NAMALWA (cell line): Measurements from ENCODE around the gene ZNF777.
A peak's percentile ranks its signal among the peaks of the same experiment; 100 is the strongest.

Source experiments
- DNase-seq: peaks from one replicate; pipeline ENCODE4 v3.0.0-alpha.2; 2015; ENCODE audit warnings: low spot score

ZNF777 gene

GRCh38 chr7:149476791-149477190 lies 15.9 kb upstream of the ZNF777 start:
- DNase-seq: no peak

- DNase-seq: no peak
These were observed 14.5 kb upstream of the ZNF777 start for GRCh38 chr7:149475121-149476045.

GRCh38 chr7:149474309-149475120 lies 13.7 kb upstream of the ZNF777 start:
- no peak for DNase-seq

- no peak for DNase-seq
These were observed 12.4 kb upstream of the ZNF777 start for GRCh38 chr7:149473251-149473650.

GRCh38 chr7:149471289-149471953 lies 10.6 kb upstream of the ZNF777 start:
- no peak for DNase-seq

- DNase-seq: no peak
These were observed 8.9 kb upstream of the ZNF777 start for GRCh38 chr7:149469806-149470205.

GRCh38 chr7:149468208-149468607 lies 7.3 kb upstream of the ZNF777 start:
- peak; percentile 24 for DNase-seq

DNA sequence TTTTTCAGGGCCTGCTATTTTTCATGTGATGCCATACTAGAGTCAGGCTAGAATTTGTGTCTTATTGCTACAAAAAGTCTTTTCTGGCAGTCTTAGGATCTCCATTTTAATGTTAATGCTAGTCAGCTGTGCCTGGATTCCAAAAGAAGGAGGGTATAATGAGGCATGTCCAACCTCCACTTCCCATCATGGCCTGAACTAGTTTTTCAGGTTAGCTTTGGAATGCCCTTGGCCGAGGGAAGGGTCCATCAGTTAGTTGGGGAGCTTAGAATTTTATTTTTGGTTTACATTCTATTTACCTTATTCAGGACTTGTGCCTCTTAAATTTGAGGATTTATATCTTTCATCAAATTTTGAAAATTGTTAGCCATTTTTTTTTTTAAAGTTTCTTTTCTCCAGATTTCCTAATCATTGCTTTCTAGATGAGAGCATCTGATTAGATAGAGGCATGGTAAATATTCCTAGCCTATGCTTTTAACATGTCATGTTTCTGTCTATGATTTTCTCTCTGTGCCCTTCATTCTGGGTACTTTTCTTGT lies 6.5 kb upstream of the ZNF777 start:
- DNase-seq: no peak

DNA sequence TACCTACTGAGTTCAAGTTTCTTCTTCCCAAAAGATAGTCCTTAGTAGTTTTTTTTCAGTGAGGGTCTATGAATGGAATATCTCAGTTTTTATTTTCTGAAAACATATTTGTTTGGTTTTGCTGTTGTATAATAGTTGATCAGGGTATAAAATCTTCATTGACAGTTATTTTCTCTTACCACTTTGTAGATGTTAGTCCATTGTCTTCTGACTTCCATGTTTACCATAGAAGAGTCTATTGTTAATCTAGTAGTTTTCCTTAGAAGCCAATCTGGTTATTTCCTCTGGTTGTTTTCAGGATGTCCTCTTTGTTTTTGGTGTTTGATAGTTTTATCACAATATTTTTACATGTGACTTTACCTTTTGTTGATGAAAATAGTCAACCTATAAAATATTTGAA lies 5.5 kb upstream of the ZNF777 start:
- no peak for DNase-seq

DNA sequence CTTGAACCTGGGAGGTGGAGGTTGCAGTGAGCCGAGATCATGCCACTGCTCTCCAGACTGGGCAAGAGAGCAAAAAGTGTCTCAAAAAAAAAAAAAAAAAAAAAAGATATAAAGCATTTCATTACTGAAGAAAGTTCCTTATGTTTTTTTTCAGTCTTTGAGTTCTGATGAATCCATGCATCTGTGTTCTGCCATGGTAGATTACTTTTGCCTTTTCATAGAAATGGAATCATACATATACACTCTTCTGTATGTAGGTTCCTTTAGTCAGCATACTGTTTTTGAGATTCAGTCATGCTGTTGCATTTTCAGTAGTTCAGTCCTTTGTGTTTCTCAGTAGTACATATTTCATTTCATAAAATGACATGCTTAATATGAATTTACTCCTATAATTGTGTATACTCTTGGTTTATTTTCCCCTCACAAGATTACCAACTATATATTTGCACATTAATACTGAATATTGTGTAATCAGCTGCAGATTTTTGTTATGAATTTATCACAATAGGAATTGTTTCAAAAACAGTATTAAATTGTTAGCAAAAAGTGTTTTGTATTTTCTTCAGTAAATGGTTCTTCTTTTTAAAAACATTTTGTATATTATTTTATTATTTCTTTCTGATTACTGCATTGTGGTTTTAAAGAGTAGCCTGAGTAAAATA lies 2.8 kb upstream of the ZNF777 start:
- DNase-seq: no peak

GRCh38 chr7:149462101-149462520 lies 1.2 kb upstream of the ZNF777 start:
- no peak for DNase-seq

GRCh38 chr7:149459540-149460452 lies 1.1 kb downstream of the ZNF777 start:
- no peak for DNase-seq

- DNase-seq: no peak
These were observed 1.7 kb downstream of the ZNF777 start for GRCh38 chr7:149459201-149459539.

DNA sequence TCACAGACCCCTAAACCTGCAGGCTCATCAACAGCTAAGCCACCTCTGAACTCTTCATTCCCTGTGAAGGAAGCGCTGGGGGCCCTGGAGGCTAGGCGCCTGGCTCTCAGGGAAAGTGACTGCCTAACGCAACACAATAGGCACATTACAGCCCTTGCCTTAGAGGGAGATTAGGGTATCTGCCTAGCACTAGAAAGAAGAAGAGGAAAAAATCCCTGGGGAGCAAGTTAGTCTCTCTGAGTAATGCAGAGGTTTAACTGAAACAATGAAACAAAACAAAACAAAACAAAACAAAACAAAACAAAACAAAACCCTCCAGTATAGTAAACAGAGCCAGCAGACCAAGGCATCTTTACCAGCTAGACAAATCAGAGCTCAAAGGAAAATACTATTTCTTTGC lies 2.6 kb downstream of the ZNF777 start:
- no peak for DNase-seq

DNA sequence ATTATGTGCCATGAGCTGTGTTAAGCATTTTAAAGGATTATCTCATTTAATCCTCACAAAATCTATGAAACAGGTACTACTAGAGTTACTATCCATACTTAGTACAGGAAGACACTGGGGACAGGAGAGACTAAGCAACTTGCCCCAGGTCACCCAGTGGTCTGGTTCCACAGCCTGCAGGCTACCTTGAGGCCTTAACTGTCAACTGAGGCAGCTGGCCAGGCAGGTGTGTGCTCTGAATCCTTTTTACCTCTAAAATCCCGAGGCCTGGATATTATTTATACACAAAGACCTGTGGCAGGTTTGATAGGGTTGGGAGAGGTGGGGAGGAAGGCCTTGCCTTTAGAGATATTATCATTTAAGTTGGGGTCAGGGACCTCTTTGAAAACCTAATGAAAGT lies 3.1 kb downstream of the ZNF777 start:
- no peak for DNase-seq

GRCh38 chr7:149456506-149457421 lies 4.1 kb downstream of the ZNF777 start:
- no peak for DNase-seq

GRCh38 chr7:149455175-149455950 lies 5.5 kb downstream of the ZNF777 start:
- no peak for DNase-seq

GRCh38 chr7:149454750-149455149 lies 6.1 kb downstream of the ZNF777 start:
- DNase-seq: no peak

- DNase-seq: no peak
These were observed 6.9 kb downstream of the ZNF777 start for GRCh38 chr7:149454006-149454405.
